Effector memory CD4-positive, alpha-beta T cell (primary cell): ENCODE results near the gene OLFML2A.
"Not testable (repeated sequence)": the region's sequence is repeated elsewhere in the genome, so short reads cannot be mapped to it uniquely, and the experiment has no call there.

Experiments
- DNase-seq, 3 donors: peaks; one replicate each; pipeline ENCODE4 v3.0.0-alpha.2; 2020
- H3K27ac ChIP-seq: 2 replicates; pipeline ENCODE4 v1.7.0; 2013; ENCODE audit warnings: mild to moderate bottlenecking, low read length, moderate library complexity; ENCODE audit not compliant: insufficient read depth, poor library complexity, severe bottlenecking
- H3K27me3 ChIP-seq: replicated peaks from 2 replicates; pipeline ENCODE4 v1.7.0; 2013; ENCODE audit warnings: mild to moderate bottlenecking, low read length; ENCODE audit not compliant: insufficient read depth, control insufficient read depth, poor library complexity, severe bottlenecking
- H3K36me3 ChIP-seq: 2 replicates; pipeline ENCODE4 v1.7.0; 2013; ENCODE audit warnings: mild to moderate bottlenecking, low read length, moderate library complexity; ENCODE audit not compliant: control insufficient read depth, insufficient read depth
- H3K4me1 ChIP-seq: 2 replicates; pipeline ENCODE4 v1.7.0; 2013; ENCODE audit warnings: low read length, mild to moderate bottlenecking; ENCODE audit not compliant: control insufficient read depth, insufficient read depth, poor library complexity, severe bottlenecking
- H3K4me3 ChIP-seq: 2 replicates; pipeline ENCODE4 v1.7.0; 2013; ENCODE audit warnings: low read length, low read depth, mild to moderate bottlenecking; ENCODE audit not compliant: insufficient read depth, poor library complexity, severe bottlenecking
- H3K9me3 ChIP-seq: 2 replicates; pipeline ENCODE4 v1.7.0; 2013; ENCODE audit warnings: mild to moderate bottlenecking, low read length, moderate library complexity; ENCODE audit not compliant: control insufficient read depth
- total RNA-seq, 3 donors: gene quantifications; one replicate each; lab custom pipeline; 2026; lab: John Stamatoyannopoulos, UW

The OLFML2A gene
- 0 reads per million in 3 donors for total RNA-seq

GRCh38 chr9:124776954-124777648 is at the start of gene OLFML2A:
TSS of gene OLFML2A (plus strand) at chr9:124777133. CDS start at chr9:124777271, 138 bp downstream.
- DNase-seq, result no peak
- peaks cover 28% of the 10 kb centered on the region for H3K27me3 ChIP-seq

GRCh38 chr9:124730772-124731171 is 46.2 kb upstream of the OLFML2A start:
- DNase-seq, result no peak

More at GRCh38 chr9:124776954-124777648, at the start of gene OLFML2A:
- Histone ChIP-seq H3K9me3 (no peaks in the 10 kb centered on the region), H3K27ac (no peak within 1 kb of the TSS), H3K4me1 (peaks cover 6% of the 10 kb centered on the region), H3K36me3 (no peaks in the 10 kb centered on the region), H3K4me3 (peak within 1 kb of the TSS; percentile 25)

GRCh38 chr9:124733964-124734740 is 42.8 kb upstream of the OLFML2A start:
- Histone ChIP-seq H3K9me3 (no peaks in the 10 kb centered on the region), H3K4me3 (no peak overlapping the region), H3K27ac (no peak overlapping the region), H3K36me3 (no peaks in the 10 kb centered on the region), H3K27me3 (no peaks in the 10 kb centered on the region), H3K4me1 (no peaks in the 10 kb centered on the region)
- DNase-seq, result no peak

More at GRCh38 chr9:124730772-124731171, 46.2 kb upstream of the OLFML2A start:
- Histone ChIP-seq H3K4me1 (no peaks in the 10 kb centered on the region), H3K36me3 (no peaks in the 10 kb centered on the region), H3K27ac (no peak overlapping the region), H3K4me3 (no peak overlapping the region), H3K9me3 (no peaks in the 10 kb centered on the region), H3K27me3 (no peaks in the 10 kb centered on the region)

GRCh38 chr9:124734741-124735083 is 42.2 kb upstream of the OLFML2A start:
- not testable (repeated sequence) for H3K4me1 ChIP-seq, H3K9me3 ChIP-seq, H3K27me3 ChIP-seq, H3K27ac ChIP-seq, H3K36me3 ChIP-seq, DNase-seq, H3K4me3 ChIP-seq

GRCh38 chr9:124735121-124735520 is 41.8 kb upstream of the OLFML2A start:
- Histone ChIP-seq H3K9me3 (no peaks in the 10 kb centered on the region), H3K4me3 (no peak overlapping the region), H3K27ac (no peak overlapping the region), H3K36me3 (no peaks in the 10 kb centered on the region), H3K27me3 (no peaks in the 10 kb centered on the region), H3K4me1 (no peaks in the 10 kb centered on the region)
- DNase-seq, result no peak

- H3K9me3 ChIP-seq, H3K27ac ChIP-seq, DNase-seq, H3K4me3 ChIP-seq, H3K4me1 ChIP-seq, H3K36me3 ChIP-seq, H3K27me3 ChIP-seq: not testable (repeated sequence)
Observed at GRCh38 chr9:124738075-124738474, 38.9 kb upstream of the OLFML2A start.

GRCh38 chr9:124739360-124739759 is 37.6 kb upstream of the OLFML2A start:
- Histone ChIP-seq H3K27me3 (no peaks in the 10 kb centered on the region), H3K4me3 (no peak overlapping the region), H3K36me3 (no peaks in the 10 kb centered on the region), H3K27ac (no peak overlapping the region), H3K4me1 (no peaks in the 10 kb centered on the region), H3K9me3 (no peaks in the 10 kb centered on the region)
- DNase-seq, result no peak

- no peaks in the 10 kb centered on the region for H3K36me3 ChIP-seq
- no peak overlapping the region for H3K27ac ChIP-seq
- no peaks in the 10 kb centered on the region for H3K9me3 ChIP-seq
- H3K27me3 ChIP-seq, result no peaks in the 10 kb centered on the region
- no peak for DNase-seq
- no peak overlapping the region for H3K4me3 ChIP-seq
- H3K4me1 ChIP-seq, result no peaks in the 10 kb centered on the region
Observed at GRCh38 chr9:124741149-124741548, 35.8 kb upstream of the OLFML2A start.

GRCh38 chr9:124741662-124742061 is 35.3 kb upstream of the OLFML2A start:
- Histone ChIP-seq H3K27ac (no peak overlapping the region), H3K36me3 (no peaks in the 10 kb centered on the region), H3K9me3 (no peaks in the 10 kb centered on the region), H3K27me3 (no peaks in the 10 kb centered on the region), H3K4me3 (no peak overlapping the region), H3K4me1 (no peaks in the 10 kb centered on the region)
- DNase-seq, result no peak

GRCh38 chr9:124742940-124743339 is 34.0 kb upstream of the OLFML2A start:
- no peaks in the 10 kb centered on the region for H3K36me3 ChIP-seq
- no peaks in the 10 kb centered on the region for H3K9me3 ChIP-seq
- no peak for DNase-seq
- no peak overlapping the region for H3K27ac ChIP-seq
- H3K27me3 ChIP-seq, result no peaks in the 10 kb centered on the region
- H3K4me3 ChIP-seq, result no peak overlapping the region
- no peaks in the 10 kb centered on the region for H3K4me1 ChIP-seq
